ENCODE measurements around the gene ZNF628. TPM values are rescaled to one million over a fixed set of nuclear protein-coding genes. Genes with fewer than 3 reads are reported as not detected.

Gene ZNF628
- total and polyA plus RNA-seq, 5 experiments from 2014 or later = 0.26 to 15.6 (median 0.42) TPM

- POLR2A ChIA-PET = no interaction called here
- no peak overlapping the region for H3K27ac Mint-ChIP-seq
- H3K4me3 Mint-ChIP-seq = no peak overlapping the region
- H3K27me3 Mint-ChIP-seq = peaks cover 0 to 5% (median 0%) of the 10 kb centered on the region in 5 donors
- H3K4me1 Mint-ChIP-seq = peaks cover 2 to 10% (median 3%) of the 10 kb centered on the region in 4 donors
- H3K9me3 Mint-ChIP-seq = no peaks in the 10 kb centered on the region
- DNase-seq (no peak), ATAC-seq (no peak)
- H3K36me3 Mint-ChIP-seq = no peaks in the 10 kb centered on the region
Observed at GRCh38 chr19:55519451-55520311, 43.3 kb downstream of the ZNF628 start.

DNA sequence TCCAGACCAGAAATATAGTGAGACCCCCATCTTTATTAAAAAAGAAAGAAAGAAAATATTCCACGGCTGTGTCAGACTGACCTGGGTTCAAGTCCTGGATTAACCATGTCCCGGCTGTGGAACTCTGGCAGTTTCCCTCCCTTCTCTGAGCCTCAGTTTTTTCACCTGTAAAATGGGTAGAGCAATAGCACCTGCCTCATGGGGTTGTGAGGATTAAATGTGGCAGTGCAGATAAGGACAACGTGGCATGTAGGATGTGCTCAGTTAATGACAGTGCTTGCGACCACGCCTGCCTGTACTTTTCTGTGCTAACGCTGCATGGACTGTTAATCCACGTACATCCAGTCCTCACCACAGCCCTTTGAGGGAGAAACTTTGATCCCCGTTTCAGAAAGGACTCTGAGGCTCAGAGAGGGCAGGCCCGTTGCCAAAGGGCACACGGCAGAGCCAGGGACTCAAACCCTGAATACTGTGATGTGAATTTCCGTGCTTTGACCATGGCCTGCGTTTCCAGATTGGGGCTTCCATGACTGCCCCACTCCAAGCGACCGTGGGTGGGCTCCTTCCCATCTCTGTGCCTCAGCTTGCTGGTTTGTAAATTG, 44.4 kb downstream of the ZNF628 start:
- H3K27ac Mint-ChIP-seq = no peak overlapping the region
- peaks cover 2 to 10% (median 3%) of the 10 kb centered on the region in 4 donors for H3K4me1 Mint-ChIP-seq
- H3K4me3 Mint-ChIP-seq = no peak overlapping the region
- POLR2A ChIA-PET = no interaction called here
- ATAC-seq = no peak
- H3K9me3 Mint-ChIP-seq = no peaks in the 10 kb centered on the region
- peaks cover 0 to 8% (median 5%) of the 10 kb centered on the region in 5 donors for H3K27me3 Mint-ChIP-seq
- no peak for DNase-seq
- H3K36me3 Mint-ChIP-seq = no peaks in the 10 kb centered on the region

GRCh38 chr19:55525289-55526101, 49.1 kb downstream of the ZNF628 start:
- Mint-ChIP-seq H3K4me3 (no peak overlapping the region), H3K27me3 (peaks cover 0 to 13% (median 5%) of the 10 kb centered on the region in 5 donors), H3K27ac (peak overlapping the region in 1 of 10 donors; percentile 82), H3K9me3 (no peaks in the 10 kb centered on the region), H3K36me3 (no peaks in the 10 kb centered on the region), H3K4me1 (no peaks in the 10 kb centered on the region)
- ATAC-seq = no peak
- POLR2A ChIA-PET = no interaction called here
- no peak for DNase-seq

DNA sequence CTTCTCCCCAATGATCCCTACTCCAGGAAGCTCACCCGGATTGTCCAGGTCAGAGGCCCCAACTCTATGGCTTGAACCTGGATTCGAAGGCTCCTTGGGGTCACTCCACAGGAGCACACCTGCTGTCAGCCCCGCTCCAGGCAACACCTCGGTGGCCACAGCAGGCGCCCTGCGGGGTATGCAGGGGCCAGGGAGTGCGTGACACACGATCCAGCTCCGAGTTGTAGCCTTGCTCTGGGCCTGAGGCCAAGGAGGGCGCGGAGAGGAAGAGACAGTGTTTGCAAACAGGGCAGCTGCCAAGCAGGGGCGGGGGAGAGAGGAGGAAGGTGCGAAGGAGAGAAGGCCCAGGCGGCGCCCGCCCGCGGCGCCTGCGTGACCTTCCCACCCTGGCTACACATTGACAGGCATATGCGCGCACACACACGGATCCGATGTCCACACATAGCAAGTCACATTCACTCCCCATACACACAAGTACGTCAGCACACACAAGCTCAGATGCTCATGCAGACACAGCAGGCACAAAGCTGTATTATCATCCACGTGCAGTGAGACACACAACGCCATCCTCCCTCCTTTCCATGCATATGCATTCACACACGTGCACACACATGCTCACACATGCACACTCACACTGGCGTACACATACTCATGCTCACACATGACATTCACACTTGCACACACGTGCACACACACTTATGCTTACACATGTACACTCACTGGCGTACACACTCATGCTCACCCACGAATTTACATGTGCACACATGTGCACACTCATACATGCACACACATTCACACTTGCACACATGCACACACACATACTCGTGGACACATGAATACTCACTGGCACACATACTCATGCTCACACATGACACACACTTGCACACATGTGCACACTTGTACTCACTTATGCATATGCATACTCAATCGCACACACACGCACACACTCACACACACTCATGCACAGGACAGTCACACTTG, 50.1 kb downstream of the ZNF628 start:
- Mint-ChIP-seq H3K36me3 (no peaks in the 10 kb centered on the region), H3K9me3 (no peaks in the 10 kb centered on the region), H3K27me3 (peaks cover 0 to 13% (median 5%) of the 10 kb centered on the region in 5 donors), H3K4me3 (no peak overlapping the region), H3K4me1 (no peaks in the 10 kb centered on the region), H3K27ac (no peak overlapping the region)
- DNase-seq (no peak), ATAC-seq (no peak)
- POLR2A ChIA-PET = no interaction called here

- H3K27ac Mint-ChIP-seq = no peak overlapping the region
- H3K27me3 Mint-ChIP-seq = peaks cover 0 to 13% (median 5%) of the 10 kb centered on the region in 5 donors
- H3K36me3 Mint-ChIP-seq = no peaks in the 10 kb centered on the region
- H3K9me3 Mint-ChIP-seq = no peaks in the 10 kb centered on the region
- H3K4me1 Mint-ChIP-seq = no peaks in the 10 kb centered on the region
- POLR2A ChIA-PET = no interaction called here
- DNase-seq (no peak), ATAC-seq (no peak)
- H3K4me3 Mint-ChIP-seq = no peak overlapping the region
Observed at GRCh38 chr19:55527197-55528029, 51.0 kb downstream of the ZNF628 start.

DNA sequence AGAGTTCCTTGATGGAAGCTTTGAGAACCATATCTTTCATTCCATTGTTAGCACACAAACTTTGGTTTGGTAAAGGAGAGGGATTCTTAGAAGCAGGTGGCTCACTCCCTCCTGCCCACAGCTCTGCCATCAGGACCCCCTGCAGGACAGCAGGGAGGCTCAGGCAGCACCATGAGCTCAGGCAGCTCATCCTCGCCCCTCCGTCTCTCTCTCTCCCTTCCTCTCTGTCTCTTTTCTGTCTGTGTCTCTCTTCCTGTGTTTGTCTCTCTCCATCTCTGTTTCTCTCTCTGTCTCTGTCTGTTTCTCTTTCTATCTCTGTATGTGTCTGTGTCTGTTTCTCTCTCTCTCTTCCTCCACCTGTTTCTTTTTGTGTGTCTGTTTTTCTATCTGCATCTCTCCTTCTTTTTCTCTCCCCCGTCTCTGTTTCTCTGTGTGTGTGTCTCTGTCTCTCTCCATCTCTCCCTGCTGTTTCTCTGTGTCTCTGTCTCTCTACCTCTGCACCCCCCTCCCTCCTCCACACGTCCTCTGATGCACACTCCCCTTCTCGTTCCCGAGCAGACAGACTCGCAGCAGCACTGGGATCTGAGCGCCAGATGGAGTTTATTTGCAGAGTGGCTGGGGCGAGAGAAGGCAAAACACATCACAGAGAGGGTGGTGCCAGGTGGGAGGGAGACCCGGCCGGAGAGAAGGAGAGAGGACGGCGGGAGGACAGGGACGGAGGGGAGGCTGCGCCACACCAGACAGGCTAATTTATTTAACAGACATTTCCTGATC, 51.8 kb downstream of the ZNF628 start:
- Mint-ChIP-seq H3K36me3 (no peaks in the 10 kb centered on the region), H3K27ac (no peak overlapping the region), H3K4me3 (no peak overlapping the region), H3K4me1 (no peaks in the 10 kb centered on the region), H3K9me3 (no peaks in the 10 kb centered on the region), H3K27me3 (peaks cover 0 to 13% (median 5%) of the 10 kb centered on the region in 5 donors)
- no peak for DNase-seq
- no peak for ATAC-seq
- POLR2A ChIA-PET = no interaction called here

GRCh38 chr19:55529636-55530234, 53.3 kb downstream of the ZNF628 start:
- Mint-ChIP-seq H3K36me3 (no peaks in the 10 kb centered on the region), H3K27ac (no peak overlapping the region), H3K27me3 (peaks cover 0 to 15% (median 2%) of the 10 kb centered on the region in 5 donors), H3K4me3 (no peak overlapping the region), H3K9me3 (no peaks in the 10 kb centered on the region), H3K4me1 (no peaks in the 10 kb centered on the region)
- no peak for ATAC-seq
- POLR2A ChIA-PET = interaction anchor here (0.6 kb wide), 1 partner anchor 23 kb away, joined by 4 read pairs; no protein-coding TSS in a partner anchor
- DNase-seq = no peak

- Mint-ChIP-seq H3K9me3 (no peaks in the 10 kb centered on the region), H3K4me1 (no peaks in the 10 kb centered on the region), H3K36me3 (no peaks in the 10 kb centered on the region), H3K4me3 (no peak overlapping the region), H3K27me3 (peaks cover 0 to 10% (median 0%) of the 10 kb centered on the region in 5 donors), H3K27ac (no peak overlapping the region)
- POLR2A ChIA-PET = no interaction called here
- ATAC-seq (no peak), DNase-seq (no peak)
Observed at GRCh38 chr19:55530996-55531395, 54.6 kb downstream of the ZNF628 start.
